Central memory CD8-positive, alpha-beta T cell (primary cell): Measurements from ENCODE around the gene CCDC116.
"Not testable (repeated sequence)": the region's sequence is repeated elsewhere in the genome, so short reads cannot be mapped to it uniquely, and the experiment has no call there.

Experiments
- ATAC-seq: fragments of 150-1000 bp; cut with Tn5 transposase; replicated peaks from 2 replicates; pipeline ENCODE4 v1.10.0; 2022; ENCODE audit warnings: mild to moderate bottlenecking, moderate FRiP score, moderate number of reproducible peaks; ENCODE audit not compliant: poor library complexity, severe bottlenecking; ENCODE audit errors: extremely low read depth
- DNase-seq, 2 donors: peaks; one replicate each; pipeline ENCODE4 v3.0.0; 2021; ENCODE audit warnings: low spot score in 2 of 2
- H3K27ac Mint-ChIP-seq: one replicate; pipeline ENCODE4 v1.8.0; 2022; ENCODE audit warnings: low read depth, mild to moderate bottlenecking, moderate library complexity, mixed read lengths
- H3K27me3 Mint-ChIP-seq: one replicate; pipeline ENCODE4 v1.8.0; 2022; ENCODE audit warnings: mixed read lengths
- H3K36me3 Mint-ChIP-seq: one replicate; pipeline ENCODE4 v1.8.0; 2022; ENCODE audit warnings: mild to moderate bottlenecking, moderate library complexity, mixed read lengths; ENCODE audit not compliant: insufficient read depth
- H3K4me1 Mint-ChIP-seq: one replicate; pipeline ENCODE4 v1.8.0; 2022; ENCODE audit warnings: mixed read lengths
- H3K4me3 Mint-ChIP-seq: one replicate; pipeline ENCODE4 v1.8.0; 2022; ENCODE audit warnings: mild to moderate bottlenecking, moderate library complexity, mixed read lengths
- H3K9me3 Mint-ChIP-seq: one replicate; pipeline ENCODE4 v1.8.0; 2022; ENCODE audit warnings: mixed read lengths

Gene CCDC116

GRCh38 chr22:21641417-21641788 is 8.8 kb downstream of the CCDC116 start:
- ATAC-seq = no peak
- peak overlapping the region; percentile 63 for H3K27ac Mint-ChIP-seq
- no peaks in the 10 kb centered on the region for H3K9me3 Mint-ChIP-seq
- no peak for DNase-seq
- H3K4me1 Mint-ChIP-seq = peaks cover 25% of the 10 kb centered on the region
- H3K36me3 Mint-ChIP-seq = peaks cover 16% of the 10 kb centered on the region
- H3K4me3 Mint-ChIP-seq = peak overlapping the region; percentile 72
- H3K27me3 Mint-ChIP-seq = no peaks in the 10 kb centered on the region

- Mint-ChIP-seq H3K9me3 (no peaks in the 10 kb centered on the region), H3K36me3 (peaks cover 20% of the 10 kb centered on the region), H3K27ac (peak within 1 kb of the TSS; percentile 63), H3K4me1 (peaks cover 31% of the 10 kb centered on the region), H3K4me3 (peak within 1 kb of the TSS; percentile 72), H3K27me3 (no peaks in the 10 kb centered on the region)
- DNase-seq = peak; percentile 95 to 98
- ATAC-seq = peak; percentile 99
Measured at GRCh38 chr22:21641789-21642583, 9.4 kb downstream of the CCDC116 start, which contains the start of gene SDF2L1. SDF2L1 (plus strand) TSS chr22:21642302; CDS start chr22:21642337, 35 bp downstream.

- DNase-seq = no peak
- H3K4me1 Mint-ChIP-seq = peaks cover 31% of the 10 kb centered on the region
- peaks cover 20% of the 10 kb centered on the region for H3K36me3 Mint-ChIP-seq
- no peak for ATAC-seq
- H3K27me3 Mint-ChIP-seq = no peaks in the 10 kb centered on the region
- peak overlapping the region; percentile 72 for H3K4me3 Mint-ChIP-seq
- no peaks in the 10 kb centered on the region for H3K9me3 Mint-ChIP-seq
- peak overlapping the region; percentile 63 for H3K27ac Mint-ChIP-seq
Measured at GRCh38 chr22:21642584-21643448, 10.3 kb downstream of the CCDC116 start.

- peak overlapping the region; percentile 63 for H3K27ac Mint-ChIP-seq
Measured at GRCh38 chr22:21643533-21644357, 11.2 kb downstream of the CCDC116 start.

GRCh38 chr22:21645513-21645912 is 13.0 kb downstream of the CCDC116 start:
- Mint-ChIP-seq H3K4me1 (peaks cover 31% of the 10 kb centered on the region), H3K36me3 (peaks cover 25% of the 10 kb centered on the region)
- DNase-seq, H3K4me3 Mint-ChIP-seq, H3K27ac Mint-ChIP-seq, H3K27me3 Mint-ChIP-seq, H3K9me3 Mint-ChIP-seq, ATAC-seq: not testable (repeated sequence)

More at GRCh38 chr22:21643533-21644357, 11.2 kb downstream of the CCDC116 start:
- DNase-seq (no peak), ATAC-seq (no peak)
- H3K4me1 Mint-ChIP-seq = peaks cover 31% of the 10 kb centered on the region
- no peaks in the 10 kb centered on the region for H3K27me3 Mint-ChIP-seq
- no peaks in the 10 kb centered on the region for H3K9me3 Mint-ChIP-seq
- peak overlapping the region; percentile 72 for H3K4me3 Mint-ChIP-seq
- H3K36me3 Mint-ChIP-seq = peaks cover 22% of the 10 kb centered on the region

- no peak overlapping the region for H3K27ac Mint-ChIP-seq
- ATAC-seq = no peak
- H3K9me3 Mint-ChIP-seq = no peaks in the 10 kb centered on the region
- peaks cover 24% of the 10 kb centered on the region for H3K36me3 Mint-ChIP-seq
- no peak overlapping the region for H3K4me3 Mint-ChIP-seq
- peak; percentile 75 to 76 for DNase-seq
- H3K27me3 Mint-ChIP-seq = no peaks in the 10 kb centered on the region
- peaks cover 36% of the 10 kb centered on the region for H3K4me1 Mint-ChIP-seq
Measured at GRCh38 chr22:21646608-21647590, 14.3 kb downstream of the CCDC116 start.

GRCh38 chr22:21650280-21650679 is 17.7 kb downstream of the CCDC116 start:
- Mint-ChIP-seq H3K4me1 (peaks cover 20% of the 10 kb centered on the region), H3K27me3 (no peaks in the 10 kb centered on the region), H3K36me3 (peaks cover 12% of the 10 kb centered on the region), H3K27ac (no peak overlapping the region), H3K9me3 (no peaks in the 10 kb centered on the region), H3K4me3 (no peak overlapping the region)
- DNase-seq (no peak), ATAC-seq (no peak)

- Mint-ChIP-seq H3K27ac (peak overlapping the region; percentile 73), H3K4me1 (peaks cover 21% of the 10 kb centered on the region), H3K9me3 (no peaks in the 10 kb centered on the region), H3K27me3 (no peaks in the 10 kb centered on the region), H3K36me3 (peaks cover 9% of the 10 kb centered on the region), H3K4me3 (peak overlapping the region; percentile 82)
- DNase-seq (no peak), ATAC-seq (no peak)
Measured at GRCh38 chr22:21650823-21651520, 18.4 kb downstream of the CCDC116 start.

- H3K27ac Mint-ChIP-seq = peak overlapping the region; percentile 73
- peak; percentile 17 for ATAC-seq
- H3K36me3 Mint-ChIP-seq = peaks cover 8% of the 10 kb centered on the region
- H3K9me3 Mint-ChIP-seq = no peaks in the 10 kb centered on the region
- H3K4me3 Mint-ChIP-seq = peak overlapping the region; percentile 82
- H3K4me1 Mint-ChIP-seq = peaks cover 23% of the 10 kb centered on the region
- DNase-seq = no peak
- H3K27me3 Mint-ChIP-seq = no peaks in the 10 kb centered on the region
Measured at GRCh38 chr22:21651521-21652009, 19.0 kb downstream of the CCDC116 start.

GRCh38 chr22:21652010-21652546 is 19.5 kb downstream of the CCDC116 start:
- Mint-ChIP-seq H3K36me3 (peaks cover 8% of the 10 kb centered on the region), H3K27ac (peak overlapping the region; percentile 73), H3K27me3 (no peaks in the 10 kb centered on the region), H3K9me3 (no peaks in the 10 kb centered on the region), H3K4me3 (peak overlapping the region; percentile 82), H3K4me1 (peaks cover 23% of the 10 kb centered on the region)
- ATAC-seq (peak; percentile 89), DNase-seq (peak; percentile 45 to 63)
